Type B pancreatic cell (in vitro differentiated cells): ENCODE results near the gene CYB5RL. TPM values are rescaled to one million over a fixed set of nuclear protein-coding genes. Genes with fewer than 3 reads are reported as not detected.

Experiments used
- DNase-seq: peaks from one replicate; pipeline ENCODE4 v3.0.0; 2021; ENCODE audit warnings: mixed read lengths; ENCODE audit not compliant: unreplicated experiment; ENCODE audit errors: extremely low spot score
- H3K27ac Mint-ChIP-seq: 2 replicates; pipeline ENCODE4 v1.8.0; 2021; ENCODE audit warnings: mild to moderate bottlenecking, mixed read lengths
- H3K27me3 Mint-ChIP-seq: 2 replicates; pipeline ENCODE4 v1.8.0; 2021; ENCODE audit warnings: mixed read lengths
- H3K36me3 Mint-ChIP-seq: 2 replicates; pipeline ENCODE4 v1.8.0; 2021; ENCODE audit warnings: mixed read lengths
- H3K4me1 Mint-ChIP-seq: one replicate; pipeline ENCODE4 v1.8.0; 2021; ENCODE audit warnings: mixed read lengths; ENCODE audit not compliant: unreplicated experiment
- H3K4me3 Mint-ChIP-seq: 2 replicates; pipeline ENCODE4 v1.8.0; 2021; ENCODE audit warnings: mild to moderate bottlenecking, mixed read lengths
- H3K9me3 Mint-ChIP-seq: 2 replicates; pipeline ENCODE4 v1.8.0; 2021; ENCODE audit warnings: mixed read lengths
- long read RNA-seq: library from polyadenylated mRNA; unstranded; transcript quantifications from one replicate; pipeline ENCODE4 v2.0.0, GENCODE V29; 2020
- total RNA-seq: library from RNA; stranded (reverse); gene quantifications from 2 replicates; pipeline ENCODE4 v1.2.1, GENCODE V29; 2021; ENCODE audit warnings: low replicate concordance
- TF ChIP-seq, protein P1 (sequence below): fragments of 200-600 bp; sonication (generic); conservative IDR thresholded peaks from 2 replicates; pipeline ENCODE4 v1.5.0; 2021; ENCODE audit warnings: antibody characterized with exemption, mild to moderate bottlenecking

Gene CYB5RL, protein sequence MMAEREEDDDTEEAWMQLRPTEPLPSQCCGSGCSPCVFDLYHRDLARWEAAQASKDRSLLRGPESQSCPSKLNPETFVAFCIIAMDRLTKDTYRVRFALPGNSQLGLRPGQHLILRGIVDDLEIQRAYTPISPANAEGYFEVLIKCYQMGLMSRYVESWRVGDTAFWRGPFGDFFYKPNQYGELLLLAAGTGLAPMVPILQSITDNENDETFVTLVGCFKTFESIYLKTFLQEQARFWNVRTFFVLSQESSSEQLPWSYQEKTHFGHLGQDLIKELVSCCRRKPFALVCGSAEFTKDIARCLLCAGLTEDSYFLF
- 10.3 and 10.9 TPM in 2 replicates for total RNA-seq
- long read RNA-seq, partial matches to known transcripts: 0 of 5 reads
- long read RNA-seq, other reads (novel, unspliced or antisense): 5 of 5 reads

DNA sequence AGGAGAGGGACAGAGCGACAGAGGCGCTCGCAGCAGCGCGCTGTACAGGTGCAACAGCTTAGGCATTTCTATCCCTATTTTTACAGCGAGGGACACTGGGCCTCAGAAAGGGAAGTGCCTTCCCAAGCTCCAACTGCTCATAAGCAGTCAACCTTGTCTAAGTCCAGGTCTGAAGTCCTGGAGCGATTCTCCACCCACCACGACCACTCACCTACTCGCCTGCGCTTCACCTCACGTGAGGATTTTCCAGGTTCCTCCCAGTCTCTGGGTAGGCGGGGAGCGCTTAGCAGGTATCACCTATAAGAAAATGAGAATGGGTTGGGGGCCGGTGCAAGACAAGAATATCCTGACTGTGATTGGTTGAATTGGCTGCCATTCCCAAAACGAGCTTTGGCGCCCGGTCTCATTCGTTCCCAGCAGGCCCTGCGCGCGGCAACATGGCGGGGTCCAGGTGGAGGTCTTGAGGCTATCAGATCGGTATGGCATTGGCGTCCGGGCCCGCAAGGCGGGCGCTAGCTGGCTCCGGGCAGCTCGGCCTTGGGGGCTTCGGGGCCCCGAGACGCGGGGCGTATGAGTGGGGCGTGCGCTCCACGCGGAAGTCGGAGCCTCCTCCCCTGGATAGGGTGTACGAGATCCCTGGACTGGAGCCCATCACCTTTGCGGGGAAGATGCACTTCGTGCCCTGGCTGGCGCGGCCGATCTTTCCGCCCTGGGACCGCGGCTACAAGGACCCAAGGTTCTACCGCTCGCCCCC is at the start of gene CYB5RL, which contains the start of gene MRPL37:
Gene CYB5RL, minus strand, starts transcription at position 266 of the 754 bp plus-strand sequence. CDS start 4,414 bp downstream, outside the sequence.
Gene MRPL37, plus strand, starts transcription at position 403 of the 754 bp plus-strand sequence. Its CDS starts 77 bp downstream, at position 480.
- Mint-ChIP-seq H3K9me3 (no peaks in the 10 kb centered on the region), H3K27ac (peak within 1 kb of the TSS; percentile 87), H3K4me3 (peak within 1 kb of the TSS; percentile 97), H3K27me3 (no peaks in the 10 kb centered on the region), H3K4me1 (peaks cover 24% of the 10 kb centered on the region), H3K36me3 (no peaks in the 10 kb centered on the region)
- TF ChIP-seq, protein P1, sequence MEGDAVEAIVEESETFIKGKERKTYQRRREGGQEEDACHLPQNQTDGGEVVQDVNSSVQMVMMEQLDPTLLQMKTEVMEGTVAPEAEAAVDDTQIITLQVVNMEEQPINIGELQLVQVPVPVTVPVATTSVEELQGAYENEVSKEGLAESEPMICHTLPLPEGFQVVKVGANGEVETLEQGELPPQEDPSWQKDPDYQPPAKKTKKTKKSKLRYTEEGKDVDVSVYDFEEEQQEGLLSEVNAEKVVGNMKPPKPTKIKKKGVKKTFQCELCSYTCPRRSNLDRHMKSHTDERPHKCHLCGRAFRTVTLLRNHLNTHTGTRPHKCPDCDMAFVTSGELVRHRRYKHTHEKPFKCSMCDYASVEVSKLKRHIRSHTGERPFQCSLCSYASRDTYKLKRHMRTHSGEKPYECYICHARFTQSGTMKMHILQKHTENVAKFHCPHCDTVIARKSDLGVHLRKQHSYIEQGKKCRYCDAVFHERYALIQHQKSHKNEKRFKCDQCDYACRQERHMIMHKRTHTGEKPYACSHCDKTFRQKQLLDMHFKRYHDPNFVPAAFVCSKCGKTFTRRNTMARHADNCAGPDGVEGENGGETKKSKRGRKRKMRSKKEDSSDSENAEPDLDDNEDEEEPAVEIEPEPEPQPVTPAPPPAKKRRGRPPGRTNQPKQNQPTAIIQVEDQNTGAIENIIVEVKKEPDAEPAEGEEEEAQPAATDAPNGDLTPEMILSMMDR: no peak
- DNase-seq: peak; percentile 90

DNA sequence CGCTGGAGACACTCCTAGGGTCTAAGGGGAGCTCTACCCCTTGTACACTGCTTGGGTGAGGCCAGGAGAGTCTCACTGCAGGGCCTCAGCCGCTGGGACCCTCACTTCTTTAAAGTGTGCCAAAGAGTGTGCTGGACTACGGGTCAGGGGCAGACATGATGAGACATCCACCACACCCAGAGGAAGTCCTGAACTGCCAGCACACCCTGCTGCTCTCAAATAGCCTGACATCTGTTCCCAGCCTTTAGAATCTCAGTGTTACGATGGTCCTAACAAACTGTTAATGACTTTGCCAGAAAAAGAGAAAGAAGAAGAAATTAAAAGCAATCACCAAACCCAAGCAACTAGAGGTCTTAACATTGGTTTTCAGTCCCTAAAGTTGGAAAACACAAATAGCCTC is 49.1 kb upstream of the CYB5RL start:
- TF ChIP-seq, protein P1: no peak
- no peaks in the 10 kb centered on the region for H3K9me3 Mint-ChIP-seq
- peaks cover 6% of the 10 kb centered on the region for H3K36me3 Mint-ChIP-seq
- H3K27me3 Mint-ChIP-seq: no peaks in the 10 kb centered on the region
- no peak overlapping the region for H3K27ac Mint-ChIP-seq
- peaks cover 5% of the 10 kb centered on the region for H3K4me1 Mint-ChIP-seq
- no peak overlapping the region for H3K4me3 Mint-ChIP-seq
- no peak for DNase-seq

GRCh38 chr1:54247863-54248515 is 48.2 kb upstream of the CYB5RL start:
- Mint-ChIP-seq H3K27me3 (no peaks in the 10 kb centered on the region), H3K9me3 (no peaks in the 10 kb centered on the region), H3K27ac (no peak overlapping the region), H3K4me1 (peaks cover 5% of the 10 kb centered on the region), H3K36me3 (peaks cover 10% of the 10 kb centered on the region), H3K4me3 (no peak overlapping the region)
- DNase-seq: no peak
- TF ChIP-seq, protein P1: no peak

DNA sequence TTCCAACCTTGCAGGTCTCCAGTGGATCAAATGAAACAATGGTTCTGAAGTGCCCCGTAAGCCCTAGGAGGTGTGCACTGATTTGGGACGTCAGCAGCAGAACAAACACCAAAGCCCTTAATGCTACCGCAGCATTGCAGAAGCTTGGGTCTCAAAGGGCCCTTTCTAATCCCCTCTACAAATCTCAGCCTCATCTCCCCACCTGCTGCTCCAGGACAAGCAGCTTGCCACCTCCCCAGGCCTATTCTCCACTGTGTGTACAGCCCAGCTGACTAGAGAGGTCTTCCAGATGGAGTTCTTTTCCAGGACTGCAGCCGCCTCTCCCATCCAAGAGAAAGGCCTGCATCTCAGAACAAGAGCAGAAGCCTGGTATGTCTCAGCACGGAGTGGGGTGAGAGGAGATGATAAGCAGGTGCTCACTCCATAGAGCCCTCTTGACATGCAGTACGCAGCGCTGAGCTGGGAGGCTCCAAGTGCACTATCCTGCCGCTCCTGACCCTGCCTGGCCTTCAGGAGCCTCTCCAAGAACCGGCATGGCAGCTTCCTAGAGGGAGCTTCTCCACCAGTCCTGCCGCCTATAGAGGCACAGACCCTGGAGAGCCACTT is 46.4 kb upstream of the CYB5RL start:
- Mint-ChIP-seq H3K27me3 (no peaks in the 10 kb centered on the region), H3K36me3 (peaks cover 11% of the 10 kb centered on the region), H3K4me3 (no peak overlapping the region), H3K27ac (no peak overlapping the region), H3K9me3 (no peaks in the 10 kb centered on the region), H3K4me1 (no peaks in the 10 kb centered on the region)
- TF ChIP-seq, protein P1: no peak
- no peak for DNase-seq

GRCh38 chr1:54245501-54245900 is 45.7 kb upstream of the CYB5RL start:
- H3K27me3 Mint-ChIP-seq: no peaks in the 10 kb centered on the region
- no peaks in the 10 kb centered on the region for H3K9me3 Mint-ChIP-seq
- TF ChIP-seq, protein P1: no peak
- no peak for DNase-seq
- no peaks in the 10 kb centered on the region for H3K4me1 Mint-ChIP-seq
- peaks cover 11% of the 10 kb centered on the region for H3K36me3 Mint-ChIP-seq
- no peak overlapping the region for H3K4me3 Mint-ChIP-seq
- no peak overlapping the region for H3K27ac Mint-ChIP-seq
